LNCAP (cell line): Measurements from ENCODE around the gene DPEP1.
A peak's percentile ranks its signal among the peaks of the same experiment; 100 is the strongest.

ENCODE experiments used
- CTCF ChIP-seq: fragments of 450-650 bp; IDR thresholded peaks from 2 replicates; pipeline ENCODE4 v1.5.1; 2017; ENCODE audit warnings: mild to moderate bottlenecking

Gene DPEP1

GRCh38 chr16:89593841-89594240 lies 19.6 kb upstream of the DPEP1 start:
- no peak for TF ChIP-seq CTCF

- TF ChIP-seq CTCF = no peak
Observed at GRCh38 chr16:89595330-89596060, 17.9 kb upstream of the DPEP1 start.

- no peak for TF ChIP-seq CTCF
Observed at GRCh38 chr16:89596061-89596689, 17.3 kb upstream of the DPEP1 start.

- no peak for TF ChIP-seq CTCF
Observed at GRCh38 chr16:89596957-89597649, 16.3 kb upstream of the DPEP1 start.

- TF ChIP-seq CTCF = no peak
Observed at GRCh38 chr16:89598199-89598598, 15.2 kb upstream of the DPEP1 start.

GRCh38 chr16:89599451-89599858 lies 14.0 kb upstream of the DPEP1 start:
- peak; percentile 49 for TF ChIP-seq CTCF

- TF ChIP-seq CTCF = no peak
Observed at GRCh38 chr16:89599902-89600301, 13.5 kb upstream of the DPEP1 start.
